SIG-M5 treated with dmso at 0.1 percent for 504 hours (cell line): ENCODE measurements around the gene PEMT.

ENCODE experiments used
- DNase-seq: peaks from one replicate; lab custom pipeline; 2025; ENCODE audit not compliant: unreplicated experiment; lab: John Stamatoyannopoulos, UW

Gene PEMT

GRCh38 chr17:17553217-17554195, 38.0 kb downstream of the PEMT start:
- no peak for DNase-seq

GRCh38 chr17:17552351-17553216, 38.9 kb downstream of the PEMT start:
- DNase-seq = no peak

GRCh38 chr17:17551361-17551760, 40.1 kb downstream of the PEMT start:
- DNase-seq = no peak

- no peak for DNase-seq
Measured at GRCh38 chr17:17549732-17550366, 41.7 kb downstream of the PEMT start.

GRCh38 chr17:17548044-17548443, 43.5 kb downstream of the PEMT start:
- DNase-seq = no peak

GRCh38 chr17:17547210-17547764, 44.2 kb downstream of the PEMT start:
- DNase-seq = no peak

- DNase-seq = no peak
Measured at GRCh38 chr17:17546399-17547185, 44.9 kb downstream of the PEMT start.

GRCh38 chr17:17545984-17546383, 45.5 kb downstream of the PEMT start:
- DNase-seq = no peak

GRCh38 chr17:17545031-17545820, 46.3 kb downstream of the PEMT start:
- DNase-seq = no peak

GRCh38 chr17:17542906-17543635, 48.4 kb downstream of the PEMT start:
- DNase-seq = no peak

GRCh38 chr17:17541640-17542001, 49.9 kb downstream of the PEMT start:
- no peak for DNase-seq

GRCh38 chr17:17540935-17541639, 50.4 kb downstream of the PEMT start:
- DNase-seq = no peak

GRCh38 chr17:17540278-17540906, 51.1 kb downstream of the PEMT start:
- no peak for DNase-seq

- DNase-seq = no peak
Measured at GRCh38 chr17:17539591-17539990, 51.9 kb downstream of the PEMT start.

- DNase-seq = peak; percentile 53
Measured at GRCh38 chr17:17538417-17539391, 52.8 kb downstream of the PEMT start.

GRCh38 chr17:17537311-17538099, 54.0 kb downstream of the PEMT start:
- no peak for DNase-seq
